ENCODE measurements around the gene NCOA1.
"Not testable (repeated sequence)": the region's sequence is repeated elsewhere in the genome, so short reads cannot be mapped to it uniquely, and the experiment has no call there.

Gene NCOA1

DNA sequence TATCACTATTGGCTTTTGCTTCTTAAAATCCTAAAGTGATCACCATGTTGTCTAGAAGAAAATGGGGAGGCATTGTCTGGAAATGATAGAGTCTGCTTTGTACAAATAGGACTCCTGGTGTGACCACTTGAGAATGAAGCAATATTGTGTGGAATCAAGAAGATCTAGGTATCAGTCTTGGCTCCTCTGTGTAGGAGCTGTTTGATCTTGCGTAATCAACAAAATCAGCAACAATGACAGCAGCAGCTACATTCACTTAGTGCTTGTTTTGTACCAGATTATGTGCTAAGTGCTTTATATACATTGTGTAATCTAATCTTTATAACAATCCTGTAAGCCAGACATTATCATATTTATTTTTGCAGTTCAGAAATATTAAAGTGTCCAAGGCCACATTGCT, 17.8 kb downstream of the NCOA1 start:
- DNase-seq (ENCODE audit: low read depth), result no peak

GRCh38 chr2:24509425-24509824, 18.4 kb downstream of the NCOA1 start:
- no peak for DNase-seq (ENCODE audit: low read depth)

- no peak for DNase-seq (ENCODE audit: low read depth)
Measured at GRCh38 chr2:24509840-24510239, 18.8 kb downstream of the NCOA1 start.

GRCh38 chr2:24510771-24511170, 19.7 kb downstream of the NCOA1 start:
- DNase-seq (ENCODE audit: low read depth), result no peak

DNA sequence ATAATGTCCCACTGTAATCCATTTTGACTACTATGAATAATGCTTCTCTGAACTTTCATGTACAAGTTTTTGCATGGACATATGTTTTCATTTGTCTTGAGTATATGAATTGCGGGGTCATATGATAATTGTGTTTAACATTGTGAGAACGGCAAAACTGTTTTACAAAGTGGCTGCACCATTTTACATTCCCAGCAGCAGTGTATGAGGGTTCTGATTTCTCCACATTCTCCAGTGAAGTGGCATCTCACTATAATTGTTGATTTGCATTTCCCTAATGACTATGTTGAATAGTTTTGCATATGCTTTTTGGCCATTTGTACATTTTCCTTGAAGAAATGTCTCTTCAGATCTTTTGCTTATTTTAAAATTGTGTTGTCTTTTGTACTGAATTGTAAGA, 20.1 kb downstream of the NCOA1 start:
- no peak for DNase-seq (ENCODE audit: low read depth)

DNA sequence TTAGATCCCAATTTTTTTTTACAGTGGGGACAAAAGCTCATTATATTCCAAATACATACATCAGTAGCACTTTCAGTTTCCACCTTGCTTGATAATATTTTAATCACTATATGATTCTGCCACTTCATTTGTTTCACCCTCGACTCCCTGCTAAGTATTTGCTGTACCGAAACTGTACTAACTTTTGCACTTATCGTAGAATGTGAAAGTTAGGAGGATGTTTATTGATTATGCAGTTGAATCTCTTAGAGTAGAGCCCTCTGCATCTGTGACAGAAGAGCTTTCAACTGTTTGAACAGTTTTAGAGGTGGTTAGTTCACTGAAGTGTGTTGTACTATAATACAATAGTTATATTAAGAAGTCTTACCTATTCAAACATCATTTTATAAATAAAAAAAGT, 20.8 kb downstream of the NCOA1 start:
- DNase-seq (ENCODE audit: low read depth), result no peak

GRCh38 chr2:24512404-24512803, 21.4 kb downstream of the NCOA1 start:
- DNase-seq (ENCODE audit: low read depth), result no peak

DNA sequence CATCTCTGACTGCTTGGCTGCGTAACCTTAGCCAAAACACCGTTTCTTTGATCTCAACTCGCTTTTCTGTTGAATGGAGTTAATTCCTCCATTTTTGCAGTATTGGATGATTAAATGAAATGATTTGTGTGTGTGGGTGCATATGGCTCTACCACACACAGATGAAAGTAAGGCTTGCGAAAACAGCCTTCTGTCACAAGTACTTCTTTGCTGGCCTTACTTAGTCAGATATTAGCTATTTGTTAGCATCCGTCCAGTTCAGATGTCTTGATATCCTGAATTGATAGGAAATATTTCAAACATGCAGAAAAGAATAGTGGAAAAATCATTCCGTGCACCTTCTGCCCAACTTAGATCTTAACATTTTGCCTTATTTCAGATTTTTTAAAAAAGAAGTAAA, 21.8 kb downstream of the NCOA1 start:
- DNase-seq (ENCODE audit: low read depth), result no peak

DNA sequence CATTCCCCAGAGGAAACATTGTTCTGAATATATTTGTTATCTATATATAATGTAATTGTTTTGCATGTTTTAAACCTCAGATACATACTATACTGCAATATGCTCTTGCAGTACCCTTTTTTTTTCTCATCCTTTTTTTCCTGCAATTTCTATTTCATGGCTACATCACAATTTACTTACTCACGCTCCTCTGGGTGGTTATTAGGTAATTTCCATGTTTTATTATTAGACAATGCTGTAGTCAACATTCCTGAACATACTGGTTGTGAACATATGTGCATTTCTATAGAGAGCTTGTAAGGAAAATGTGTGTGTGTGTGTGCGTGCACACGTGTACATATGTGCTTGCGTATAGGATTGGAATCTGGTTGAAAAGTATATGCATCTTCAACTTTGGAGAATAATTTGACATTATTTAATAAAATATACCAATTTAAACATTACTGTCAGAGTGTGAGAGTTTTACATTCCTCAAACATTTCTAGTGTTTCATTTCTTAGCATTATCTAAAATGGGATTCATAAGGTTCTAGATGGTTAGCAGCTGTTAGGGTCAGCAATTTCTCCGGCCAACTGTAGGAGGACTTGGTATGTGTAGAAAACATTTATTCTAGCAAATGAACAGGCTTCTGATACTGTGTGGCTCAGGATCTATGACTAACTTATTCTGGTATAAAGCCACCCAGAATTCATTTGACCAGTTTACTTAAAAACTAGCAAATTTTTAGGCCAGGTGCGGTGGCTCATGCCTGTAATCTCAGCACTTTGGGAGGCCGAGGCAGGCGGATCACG, 22.4 kb downstream of the NCOA1 start:
- DNase-seq (ENCODE audit: low read depth), result no peak

- no peak for DNase-seq (ENCODE audit: low read depth)
Measured at GRCh38 chr2:24514820-24515219, 23.8 kb downstream of the NCOA1 start.

DNA sequence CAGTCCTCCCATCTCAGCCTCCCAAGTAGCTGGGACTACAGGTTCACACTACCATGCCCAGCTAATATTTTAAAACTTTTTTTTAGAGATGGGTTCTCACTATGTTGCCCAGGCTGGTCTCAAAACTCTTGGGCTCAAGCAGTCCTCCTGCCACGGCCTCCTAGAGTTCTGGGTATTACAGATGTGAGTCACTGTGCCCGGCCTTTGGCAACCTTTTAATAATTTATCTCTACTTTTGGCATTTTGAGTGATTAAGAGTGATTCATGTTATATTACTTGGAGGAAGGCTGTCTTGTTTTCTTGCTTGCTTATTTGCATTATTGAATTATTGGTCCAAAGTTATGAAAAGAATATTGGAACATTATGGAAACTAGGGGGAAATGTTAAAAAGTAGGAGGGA, 24.3 kb downstream of the NCOA1 start:
- DNase-seq (ENCODE audit: low read depth), result no peak

DNA sequence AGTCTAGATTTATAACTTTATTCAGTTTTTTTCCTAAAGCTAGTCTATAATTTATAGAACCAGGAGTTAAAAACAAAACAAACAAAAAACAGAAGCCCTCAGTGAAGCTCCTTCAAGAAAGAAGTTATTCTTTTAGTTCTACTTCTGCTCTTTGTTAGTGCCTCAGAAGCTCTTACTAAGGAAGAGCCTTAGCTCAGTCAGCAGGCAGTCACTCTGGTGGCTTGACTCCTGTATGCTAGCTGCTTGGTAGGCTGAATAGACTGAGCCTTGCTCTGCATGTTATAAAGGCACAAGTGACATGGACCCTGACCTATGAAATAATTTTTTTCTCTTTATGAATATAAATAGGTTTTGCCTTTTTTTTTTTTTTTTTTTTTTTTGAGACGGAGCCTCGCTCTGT, 24.8 kb downstream of the NCOA1 start:
- no peak for DNase-seq (ENCODE audit: low read depth)

GRCh38 chr2:24517247-24517646, 26.2 kb downstream of the NCOA1 start:
- no peak for DNase-seq (ENCODE audit: low read depth)

GRCh38 chr2:24520175-24520574, 29.1 kb downstream of the NCOA1 start:
- no peak for DNase-seq (ENCODE audit: low read depth)

- DNase-seq (ENCODE audit: low read depth), result no peak
Measured at GRCh38 chr2:24521162-24521857, 30.3 kb downstream of the NCOA1 start.

- DNase-seq (ENCODE audit: low read depth), result no peak
Measured at GRCh38 chr2:24521975-24522639, 31.1 kb downstream of the NCOA1 start.

DNA sequence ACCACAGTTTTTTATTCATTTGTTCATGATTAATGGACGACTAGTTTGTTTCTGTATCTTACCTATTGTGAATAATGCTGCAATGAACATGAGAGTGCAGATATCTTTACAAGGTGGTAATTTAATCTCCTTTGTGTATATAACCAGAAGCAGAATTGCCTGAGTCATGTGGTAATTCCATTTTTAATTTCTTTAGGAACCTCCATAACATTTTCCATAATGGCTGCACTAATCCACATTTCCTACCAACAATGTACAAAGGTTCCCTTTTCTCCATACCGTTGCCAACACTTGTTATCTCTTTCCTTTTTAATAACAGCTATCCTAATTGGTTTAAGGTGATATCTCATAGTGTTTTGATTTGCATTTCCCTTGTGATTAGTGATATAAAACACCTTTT, 36.5 kb downstream of the NCOA1 start:
- no peak for DNase-seq (ENCODE audit: low read depth)

- no peak for DNase-seq (ENCODE audit: low read depth)
Measured at GRCh38 chr2:24530796-24531195, 39.7 kb downstream of the NCOA1 start.

- not testable (repeated sequence) for DNase-seq (ENCODE audit: low read depth)
Measured at GRCh38 chr2:24531610-24532009, 40.6 kb downstream of the NCOA1 start.

- DNase-seq (ENCODE audit: low read depth), result not testable (repeated sequence)
Measured at GRCh38 chr2:24532057-24532456, 41.0 kb downstream of the NCOA1 start.

- not testable (repeated sequence) for DNase-seq (ENCODE audit: low read depth)
Measured at GRCh38 chr2:24533574-24533973, 42.5 kb downstream of the NCOA1 start.

DNA sequence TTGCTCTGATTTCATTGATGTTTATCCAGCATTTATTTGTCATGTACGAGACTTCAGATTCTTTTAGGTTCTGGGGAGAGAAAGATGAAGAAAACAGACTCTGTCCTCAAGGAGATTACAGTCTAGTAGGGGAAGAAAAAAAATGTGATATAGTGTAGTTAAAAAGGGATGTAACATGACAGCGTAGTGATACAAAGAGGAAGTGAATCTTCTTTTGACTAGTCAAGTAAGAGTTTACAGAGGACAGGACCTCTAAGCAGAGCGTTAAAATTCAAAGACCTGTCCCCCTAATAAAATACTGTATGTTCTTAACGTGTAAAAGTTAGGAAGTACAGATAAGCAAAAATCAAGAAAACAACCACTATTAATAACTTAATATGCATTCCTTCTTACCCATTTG, 47.7 kb downstream of the NCOA1 start:
- no peak for DNase-seq (ENCODE audit: low read depth)

DNA sequence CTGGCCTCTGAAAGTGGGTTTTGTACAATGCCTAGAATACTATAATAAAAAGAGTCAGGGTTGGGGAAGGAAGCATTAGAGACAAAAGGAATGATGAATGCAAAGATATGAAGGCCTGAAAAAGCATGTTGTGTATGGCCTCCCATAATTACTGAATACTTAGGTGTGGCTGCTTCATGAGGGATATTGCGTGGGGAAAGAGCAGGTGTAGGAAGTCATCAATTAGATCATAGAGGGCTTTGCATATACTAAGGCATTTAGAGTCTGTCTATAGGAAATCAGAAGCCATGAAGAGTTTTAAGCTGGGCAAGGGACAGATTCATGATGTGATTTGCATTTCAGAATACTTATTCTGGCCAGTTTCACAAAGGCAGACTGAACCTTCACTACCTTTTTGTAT, 48.2 kb downstream of the NCOA1 start:
- no peak for DNase-seq (ENCODE audit: low read depth)

Data from activated T-cell treated with anti-CD3 and anti-CD28 coated beads for 1 hour (primary cell).